Astrocyte (in vitro differentiated cells and primary cell): ENCODE data around the gene SORBS2. TPM values are rescaled to one million over a fixed set of nuclear protein-coding genes. Genes with fewer than 3 reads are reported as not detected.
A peak's percentile ranks its signal among the peaks of the same experiment; 100 is the strongest.

ENCODE experiments used
- DNase-seq: peaks from one replicate; pipeline ENCODE4 v3.0.0-alpha.2; 2010; ENCODE audit warnings: low read depth
- FAIRE-seq: peaks from 2 replicates; lab custom pipeline; 2011; peaks lifted over from hg19 to GRCh38; lab: Jason Lieb, UNC
- H2AFZ ChIP-seq: 2 replicates; pipeline ENCODE4 v1.6.0; 2012; ENCODE audit warnings: low read depth, low read length, inconsistent platforms
- H3K27ac ChIP-seq: 2 replicates; pipeline ENCODE4 v1.5.1; 2011; ENCODE audit warnings: low read depth, low read length, inconsistent platforms
- H3K27me3 ChIP-seq: 2 replicates; pipeline ENCODE4 v1.6.0; 2011; ENCODE audit warnings: low read length, inconsistent platforms; ENCODE audit not compliant: insufficient read depth
- H3K36me3 ChIP-seq: 2 replicates; pipeline ENCODE4 v1.5.1; 2011; ENCODE audit warnings: low read length, inconsistent platforms; ENCODE audit not compliant: insufficient read depth
- H3K4me1 ChIP-seq: 2 replicates; pipeline ENCODE4 v1.5.1; 2011; ENCODE audit warnings: low read length, inconsistent platforms; ENCODE audit not compliant: insufficient read depth
- H3K4me2 ChIP-seq: 2 replicates; pipeline ENCODE4 v1.6.0; 2012; ENCODE audit warnings: low read length, inconsistent platforms
- H3K4me3 ChIP-seq: 2 replicates; pipeline ENCODE4 v1.5.1; 2011; ENCODE audit warnings: low read depth, mild to moderate bottlenecking, low read length, inconsistent platforms; ENCODE audit not compliant: insufficient read depth
- H3K79me2 ChIP-seq: 2 replicates; pipeline ENCODE4 v1.6.0; 2012; ENCODE audit warnings: mild to moderate bottlenecking, low read length, inconsistent platforms; ENCODE audit not compliant: insufficient read depth
- H3K9ac ChIP-seq: 2 replicates; pipeline ENCODE4 v1.6.0; 2012; ENCODE audit warnings: mild to moderate bottlenecking, low read length, inconsistent platforms
- H3K9me3 ChIP-seq: 2 replicates; pipeline ENCODE4 v1.5.1; 2012; ENCODE audit warnings: low read depth, mild to moderate bottlenecking, low read length, inconsistent platforms; ENCODE audit not compliant: insufficient read depth
- H4K20me1 ChIP-seq: 2 replicates; pipeline ENCODE4 v1.6.0; 2012; ENCODE audit warnings: low read length, inconsistent platforms; ENCODE audit not compliant: insufficient read depth
- H3K27ac Mint-ChIP-seq: one replicate; pipeline ENCODE4 v1.8.0; 2021; ENCODE audit warnings: mild to moderate bottlenecking, mixed read lengths; ENCODE audit not compliant: unreplicated experiment
- H3K27me3 Mint-ChIP-seq: one replicate; pipeline ENCODE4 v1.8.0; 2021; ENCODE audit warnings: low read depth, mixed read lengths; ENCODE audit not compliant: unreplicated experiment
- H3K36me3 Mint-ChIP-seq: one replicate; pipeline ENCODE4 v1.8.0; 2021; ENCODE audit warnings: low read depth, mixed read lengths; ENCODE audit not compliant: unreplicated experiment
- H3K4me1 Mint-ChIP-seq: one replicate; pipeline ENCODE4 v1.8.0; 2021; ENCODE audit warnings: low read depth, mixed read lengths; ENCODE audit not compliant: unreplicated experiment
- H3K4me3 Mint-ChIP-seq: one replicate; pipeline ENCODE4 v1.8.0; 2021; ENCODE audit warnings: mild to moderate bottlenecking, moderate library complexity, mixed read lengths; ENCODE audit not compliant: unreplicated experiment
- H3K9me3 Mint-ChIP-seq: one replicate; pipeline ENCODE4 v1.8.0; 2021; ENCODE audit warnings: mild to moderate bottlenecking, mixed read lengths; ENCODE audit not compliant: unreplicated experiment
- CTCF ChIP-seq: IDR thresholded peaks from 2 replicates; pipeline ENCODE4 v1.5.1; 2011; ENCODE audit warnings: low read depth, mild to moderate bottlenecking, inconsistent platforms, low read length, moderate library complexity; ENCODE audit not compliant: insufficient read depth
- EZH2 ChIP-seq: IDR thresholded peaks from 2 replicates; pipeline ENCODE4 v1.6.1; 2012; ENCODE audit warnings: mild to moderate bottlenecking, low read length, inconsistent platforms; ENCODE audit not compliant: insufficient read depth
- total RNA-seq: library from RNA; stranded (reverse); gene quantifications from 2 replicates; pipeline ENCODE4 v1.2.1, GENCODE V29; 2021

SORBS2 gene
- total RNA-seq, 1 donor from 2014 or later, result 97.4 TPM

- Mint-ChIP-seq H3K27ac (no peak overlapping the region), H3K4me3 (peak overlapping the region; percentile 92), H3K27me3 (no peaks in the 10 kb centered on the region), H3K9me3 (no peaks in the 10 kb centered on the region), H3K36me3 (peaks cover 9% of the 10 kb centered on the region), H3K4me1 (peaks cover 26% of the 10 kb centered on the region)
- no peak overlapping the region for H3K4me3 ChIP-seq
- H4K20me1 ChIP-seq, result no peaks in the 10 kb centered on the region
- H3K4me2 ChIP-seq, result peak overlapping the region; percentile 84
- no peaks in the 10 kb centered on the region for H3K9me3 ChIP-seq
- FAIRE-seq (no peak), DNase-seq (no peak)
- peaks cover 53% of the 10 kb centered on the region for H3K79me2 ChIP-seq
- peak overlapping the region; percentile 89 for H3K9ac ChIP-seq
- peak overlapping the region; percentile 46 for H3K27ac ChIP-seq
- H3K36me3 ChIP-seq, result no peaks in the 10 kb centered on the region
- H3K27me3 ChIP-seq, result no peaks in the 10 kb centered on the region
- peaks cover 26% of the 10 kb centered on the region for H3K4me1 ChIP-seq
- TF ChIP-seq CTCF (no peak), EZH2 (no peak)
- H2AFZ ChIP-seq, result no peak overlapping the region
These were observed 40.1 kb downstream of the SORBS2 start for GRCh38 chr4:185771711-185772390.

- Mint-ChIP-seq H3K27me3 (no peaks in the 10 kb centered on the region), H3K4me3 (no peak overlapping the region), H3K27ac (no peak overlapping the region), H3K36me3 (peaks cover 9% of the 10 kb centered on the region), H3K9me3 (no peaks in the 10 kb centered on the region), H3K4me1 (peaks cover 11% of the 10 kb centered on the region)
- Histone ChIP-seq H3K27ac (no peak overlapping the region), H3K4me2 (no peak overlapping the region), H3K36me3 (no peaks in the 10 kb centered on the region), H3K9me3 (no peaks in the 10 kb centered on the region), H2AFZ (no peak overlapping the region), H3K4me3 (no peak overlapping the region), H4K20me1 (no peaks in the 10 kb centered on the region), H3K27me3 (no peaks in the 10 kb centered on the region), H3K79me2 (peaks cover 50% of the 10 kb centered on the region), H3K4me1 (peaks cover 1% of the 10 kb centered on the region), H3K9ac (no peak overlapping the region)
- FAIRE-seq (no peak), DNase-seq (no peak)
- no peak for TF ChIP-seq EZH2
These were observed 44.5 kb downstream of the SORBS2 start for GRCh38 chr4:185767528-185767927.

GRCh38 chr4:185764876-185765275, 47.1 kb downstream of the SORBS2 start:
- DNase-seq (no peak), FAIRE-seq (no peak)
- no peak overlapping the region for H3K9ac ChIP-seq
- Mint-ChIP-seq H3K9me3 (no peaks in the 10 kb centered on the region), H3K27ac (peak overlapping the region; percentile 23), H3K4me1 (peaks cover 11% of the 10 kb centered on the region), H3K4me3 (no peak overlapping the region), H3K36me3 (peaks cover 8% of the 10 kb centered on the region), H3K27me3 (no peaks in the 10 kb centered on the region)
- H3K4me3 ChIP-seq, result no peak overlapping the region
- peaks cover 44% of the 10 kb centered on the region for H3K79me2 ChIP-seq
- H3K9me3 ChIP-seq, result no peaks in the 10 kb centered on the region
- TF ChIP-seq EZH2 (no peak), CTCF (no peak)
- H3K27me3 ChIP-seq, result no peaks in the 10 kb centered on the region
- no peaks in the 10 kb centered on the region for H3K4me1 ChIP-seq
- no peak overlapping the region for H3K27ac ChIP-seq
- peaks cover 9% of the 10 kb centered on the region for H4K20me1 ChIP-seq
- H3K4me2 ChIP-seq, result no peak overlapping the region
- no peaks in the 10 kb centered on the region for H3K36me3 ChIP-seq
- no peak overlapping the region for H2AFZ ChIP-seq
